ENCODE measurements around the gene PSTPIP2. TPM values are rescaled to one million over a fixed set of nuclear protein-coding genes. Genes with fewer than 3 reads are reported as not detected.

Gene PSTPIP2
- total RNA-seq, 1 donor from 2014 or later = 4.5 TPM

DNA sequence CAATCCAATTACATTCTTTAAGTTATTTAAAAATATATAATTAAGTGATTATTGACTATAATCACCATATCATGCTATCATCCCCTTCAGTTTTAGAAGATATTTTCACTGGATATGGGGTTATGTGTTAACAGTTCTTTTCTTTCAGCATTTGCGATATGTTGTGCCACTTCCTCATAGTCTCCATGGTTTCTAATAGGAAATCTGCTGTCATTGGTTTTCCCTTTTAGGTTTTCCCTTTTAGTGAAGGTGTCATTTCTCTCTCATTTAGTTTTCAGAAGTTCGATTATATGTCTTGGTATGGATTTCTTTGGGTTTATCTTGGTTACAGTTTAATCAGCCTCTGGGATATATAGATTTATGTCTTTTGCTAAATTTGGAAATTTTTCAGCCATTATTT, 70.2 kb downstream of the PSTPIP2 start:
- H3K4me3 Mint-ChIP-seq (ENCODE audit: unreplicated experiment) = no peak overlapping the region
- peaks cover 7% of the 10 kb centered on the region for H3K36me3 Mint-ChIP-seq (ENCODE audit: unreplicated experiment)
- no peaks in the 10 kb centered on the region for H3K4me1 Mint-ChIP-seq (ENCODE audit: unreplicated experiment)
- TF ChIP-seq CTCF (IDR thresholded peaks at IDR 0.05) = no peak
- H3K27ac Mint-ChIP-seq (ENCODE audit: unreplicated experiment) = no peak overlapping the region
- H3K27me3 Mint-ChIP-seq (ENCODE audit: unreplicated experiment) = no peaks in the 10 kb centered on the region
- no peak for DNase-seq (ENCODE audit: extremely low spot score, unreplicated experiment)
- H3K9me3 Mint-ChIP-seq (ENCODE audit: unreplicated experiment) = peaks cover 11% of the 10 kb centered on the region

- H3K36me3 Mint-ChIP-seq (ENCODE audit: unreplicated experiment) = peaks cover 7% of the 10 kb centered on the region
Observed at GRCh38 chr18:46001074-46001473, 71.0 kb downstream of the PSTPIP2 start.

DNA sequence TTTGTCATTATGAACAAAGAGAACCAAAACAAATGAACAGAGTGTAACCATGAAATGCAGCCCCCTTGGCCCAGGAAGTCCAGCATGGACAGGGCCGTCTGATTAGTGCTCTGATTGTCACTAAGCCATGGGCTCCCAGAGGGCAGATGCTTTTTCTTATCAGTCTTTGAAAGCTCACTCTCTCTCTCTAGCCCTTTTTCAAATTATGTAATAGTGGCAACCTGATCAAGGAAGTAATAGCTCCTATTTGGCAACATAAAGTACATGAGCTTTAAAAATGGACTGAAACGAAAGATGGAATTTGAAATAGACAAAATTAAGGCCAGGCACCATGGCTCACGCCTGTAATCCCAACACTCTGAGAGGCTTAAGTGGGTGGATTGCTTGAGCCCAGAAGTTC, 72.5 kb downstream of the PSTPIP2 start:
- H3K27ac Mint-ChIP-seq (ENCODE audit: unreplicated experiment) = no peak overlapping the region
- no peak overlapping the region for H3K4me3 Mint-ChIP-seq (ENCODE audit: unreplicated experiment)
- H3K4me1 Mint-ChIP-seq (ENCODE audit: unreplicated experiment) = no peaks in the 10 kb centered on the region
- no peaks in the 10 kb centered on the region for H3K27me3 Mint-ChIP-seq (ENCODE audit: unreplicated experiment)
- peaks cover 7% of the 10 kb centered on the region for H3K36me3 Mint-ChIP-seq (ENCODE audit: unreplicated experiment)
- DNase-seq (ENCODE audit: extremely low spot score, unreplicated experiment) = no peak
- peaks cover 11% of the 10 kb centered on the region for H3K9me3 Mint-ChIP-seq (ENCODE audit: unreplicated experiment)
- no peak for TF ChIP-seq CTCF (IDR thresholded peaks at IDR 0.05)

More at GRCh38 chr18:46001074-46001473, 71.0 kb downstream of the PSTPIP2 start:
- Mint-ChIP-seq H3K9me3 (ENCODE audit: unreplicated experiment) (peaks cover 11% of the 10 kb centered on the region), H3K4me1 (ENCODE audit: unreplicated experiment) (no peaks in the 10 kb centered on the region), H3K4me3 (ENCODE audit: unreplicated experiment) (no peak overlapping the region), H3K27me3 (ENCODE audit: unreplicated experiment) (no peaks in the 10 kb centered on the region), H3K27ac (ENCODE audit: unreplicated experiment) (no peak overlapping the region)
- DNase-seq (ENCODE audit: extremely low spot score, unreplicated experiment) = no peak
- TF ChIP-seq CTCF (IDR thresholded peaks at IDR 0.05) = no peak

GRCh38 chr18:45998244-45998643, 73.8 kb downstream of the PSTPIP2 start:
- TF ChIP-seq CTCF (IDR thresholded peaks at IDR 0.05) = no peak
- DNase-seq (ENCODE audit: extremely low spot score, unreplicated experiment) = no peak
- H3K27ac Mint-ChIP-seq (ENCODE audit: unreplicated experiment) = no peak overlapping the region
- H3K27me3 Mint-ChIP-seq (ENCODE audit: unreplicated experiment) = no peaks in the 10 kb centered on the region
- no peak overlapping the region for H3K4me3 Mint-ChIP-seq (ENCODE audit: unreplicated experiment)
- peaks cover 11% of the 10 kb centered on the region for H3K9me3 Mint-ChIP-seq (ENCODE audit: unreplicated experiment)
- peaks cover 7% of the 10 kb centered on the region for H3K36me3 Mint-ChIP-seq (ENCODE audit: unreplicated experiment)
- H3K4me1 Mint-ChIP-seq (ENCODE audit: unreplicated experiment) = peaks cover 9% of the 10 kb centered on the region

GRCh38 chr18:45997700-45998151, 74.3 kb downstream of the PSTPIP2 start:
- peaks cover 7% of the 10 kb centered on the region for H3K36me3 Mint-ChIP-seq (ENCODE audit: unreplicated experiment)
- DNase-seq (ENCODE audit: extremely low spot score, unreplicated experiment) = peak; percentile 44
- no peak overlapping the region for H3K27ac Mint-ChIP-seq (ENCODE audit: unreplicated experiment)
- no peaks in the 10 kb centered on the region for H3K27me3 Mint-ChIP-seq (ENCODE audit: unreplicated experiment)
- H3K4me1 Mint-ChIP-seq (ENCODE audit: unreplicated experiment) = peaks cover 11% of the 10 kb centered on the region
- TF ChIP-seq CTCF (IDR thresholded peaks at IDR 0.05) = no peak
- H3K9me3 Mint-ChIP-seq (ENCODE audit: unreplicated experiment) = peaks cover 9% of the 10 kb centered on the region
- no peak overlapping the region for H3K4me3 Mint-ChIP-seq (ENCODE audit: unreplicated experiment)

Measured in osteocyte (in vitro differentiated cells).